Nephron progenitor cell (in vitro differentiated cells): ENCODE data around the gene BAHCC1.

Experiments used
- DNase-seq: peaks from one replicate; pipeline ENCODE4 v3.0.0; 2021
- H3K27ac Mint-ChIP-seq: 2 replicates; pipeline ENCODE4 v1.8.0; 2021; ENCODE audit warnings: mild to moderate bottlenecking, moderate library complexity, mixed read lengths
- H3K27me3 Mint-ChIP-seq: 2 replicates; pipeline ENCODE4 v1.8.0; 2021; ENCODE audit warnings: mild to moderate bottlenecking, low read depth, mixed read lengths; ENCODE audit not compliant: poor library complexity
- H3K36me3 Mint-ChIP-seq: 2 replicates; pipeline ENCODE4 v1.8.0; 2021; ENCODE audit warnings: low read depth, mixed read lengths
- H3K4me1 Mint-ChIP-seq: 2 replicates; pipeline ENCODE4 v1.8.0; 2021; ENCODE audit warnings: mixed read lengths
- H3K4me3 Mint-ChIP-seq: 2 replicates; pipeline ENCODE4 v1.8.0; 2021; ENCODE audit warnings: mild to moderate bottlenecking, moderate library complexity, mixed read lengths
- H3K9me3 Mint-ChIP-seq: 2 replicates; pipeline ENCODE4 v1.8.0; 2021; ENCODE audit warnings: mild to moderate bottlenecking, moderate library complexity, mixed read lengths
- TF ChIP-seq, protein P1 (sequence below): fragments of 200-600 bp; sonication (generic); IDR thresholded peaks from 2 replicates; pipeline ENCODE4 v1.5.0; 2021; ENCODE audit warnings: antibody characterized with exemption

The BAHCC1 gene

GRCh38 chr17:81444610-81445339, 49.5 kb downstream of the BAHCC1 start:
- Mint-ChIP-seq H3K36me3 (peaks cover 4% of the 10 kb centered on the region), H3K27ac (no peak overlapping the region), H3K4me3 (no peak overlapping the region), H3K27me3 (no peaks in the 10 kb centered on the region), H3K9me3 (no peaks in the 10 kb centered on the region), H3K4me1 (peaks cover 9% of the 10 kb centered on the region)
- no peak for DNase-seq
- TF ChIP-seq, protein P1, sequence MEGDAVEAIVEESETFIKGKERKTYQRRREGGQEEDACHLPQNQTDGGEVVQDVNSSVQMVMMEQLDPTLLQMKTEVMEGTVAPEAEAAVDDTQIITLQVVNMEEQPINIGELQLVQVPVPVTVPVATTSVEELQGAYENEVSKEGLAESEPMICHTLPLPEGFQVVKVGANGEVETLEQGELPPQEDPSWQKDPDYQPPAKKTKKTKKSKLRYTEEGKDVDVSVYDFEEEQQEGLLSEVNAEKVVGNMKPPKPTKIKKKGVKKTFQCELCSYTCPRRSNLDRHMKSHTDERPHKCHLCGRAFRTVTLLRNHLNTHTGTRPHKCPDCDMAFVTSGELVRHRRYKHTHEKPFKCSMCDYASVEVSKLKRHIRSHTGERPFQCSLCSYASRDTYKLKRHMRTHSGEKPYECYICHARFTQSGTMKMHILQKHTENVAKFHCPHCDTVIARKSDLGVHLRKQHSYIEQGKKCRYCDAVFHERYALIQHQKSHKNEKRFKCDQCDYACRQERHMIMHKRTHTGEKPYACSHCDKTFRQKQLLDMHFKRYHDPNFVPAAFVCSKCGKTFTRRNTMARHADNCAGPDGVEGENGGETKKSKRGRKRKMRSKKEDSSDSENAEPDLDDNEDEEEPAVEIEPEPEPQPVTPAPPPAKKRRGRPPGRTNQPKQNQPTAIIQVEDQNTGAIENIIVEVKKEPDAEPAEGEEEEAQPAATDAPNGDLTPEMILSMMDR: no peak

DNA sequence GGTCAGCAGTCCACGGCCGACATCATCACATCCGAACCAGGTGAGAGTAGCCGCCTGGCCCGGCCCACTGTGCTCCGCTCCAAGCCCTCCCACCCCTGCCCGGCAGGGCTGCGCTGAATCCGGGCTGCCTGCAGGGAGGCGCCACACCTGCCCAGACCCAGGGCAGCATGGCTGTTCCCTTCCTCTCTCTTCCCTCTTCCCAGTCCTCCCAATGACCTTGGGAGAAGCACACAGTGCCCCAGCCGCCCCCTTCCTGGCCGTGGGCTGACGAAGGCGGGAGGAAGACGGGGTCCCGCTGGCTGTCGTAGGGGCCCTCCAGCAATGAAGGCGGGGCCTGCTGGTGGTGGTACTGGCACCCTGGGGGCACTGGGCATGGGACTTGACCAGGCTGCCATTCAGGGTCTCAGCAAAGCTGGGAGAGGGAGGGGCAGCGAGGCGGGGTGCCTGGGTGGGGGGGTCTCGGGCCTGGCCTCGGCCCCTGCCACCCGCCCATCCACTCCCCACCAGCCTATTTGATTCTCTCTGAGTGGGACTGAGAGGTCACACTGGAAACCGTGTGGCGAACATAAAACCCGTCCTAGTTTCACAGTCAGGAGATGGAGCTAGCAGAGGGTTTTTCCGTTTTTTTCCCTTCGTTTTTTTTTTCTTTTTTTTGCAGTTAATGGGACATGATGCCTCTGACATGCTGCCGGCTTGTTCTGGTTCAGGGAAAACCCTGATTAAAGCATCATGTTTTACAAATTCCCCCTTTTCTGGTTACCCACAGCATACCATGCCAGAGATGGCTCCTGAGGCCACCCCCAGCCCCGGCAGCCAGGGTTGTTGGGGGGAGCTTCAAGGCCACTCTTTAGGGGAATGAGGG, 50.6 kb downstream of the BAHCC1 start:
- TF ChIP-seq, protein P1: no peak
- no peak overlapping the region for H3K4me3 Mint-ChIP-seq
- no peak for DNase-seq
- no peaks in the 10 kb centered on the region for H3K27me3 Mint-ChIP-seq
- peaks cover 2% of the 10 kb centered on the region for H3K4me1 Mint-ChIP-seq
- peaks cover 4% of the 10 kb centered on the region for H3K36me3 Mint-ChIP-seq
- H3K27ac Mint-ChIP-seq: no peak overlapping the region
- H3K9me3 Mint-ChIP-seq: no peaks in the 10 kb centered on the region

DNA sequence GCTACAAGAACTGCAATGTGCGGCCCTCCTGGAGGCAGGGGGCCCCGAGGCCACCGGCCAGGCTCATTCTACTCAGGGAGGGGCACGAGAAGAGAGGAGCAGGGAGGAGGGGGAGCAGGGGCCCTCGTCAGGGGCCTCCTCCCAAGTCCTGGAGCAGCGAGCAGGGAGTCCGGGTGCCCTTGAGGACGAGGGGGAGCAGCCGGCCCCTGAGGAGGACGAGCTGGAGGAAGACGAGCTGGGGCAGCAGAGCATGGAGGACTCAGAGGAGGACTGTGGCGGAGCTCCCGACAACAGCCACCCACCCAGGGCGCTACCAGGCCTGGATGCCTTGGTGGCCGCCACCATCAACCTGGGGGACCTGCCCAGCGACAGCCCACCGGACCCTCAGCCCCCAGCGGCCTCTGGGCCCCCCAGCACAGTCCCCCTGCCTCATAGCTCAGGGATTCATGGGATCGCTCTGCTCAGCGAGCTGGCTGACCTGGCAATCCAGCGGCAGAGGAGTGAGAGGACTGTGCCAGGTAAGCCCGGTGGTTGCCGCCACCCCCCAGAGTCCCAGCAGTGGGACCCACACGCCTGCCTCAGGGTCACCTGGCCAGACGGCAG, 52.2 kb downstream of the BAHCC1 start:
- Mint-ChIP-seq H3K27me3 (no peaks in the 10 kb centered on the region), H3K9me3 (no peaks in the 10 kb centered on the region), H3K4me3 (no peak overlapping the region), H3K27ac (no peak overlapping the region), H3K4me1 (no peaks in the 10 kb centered on the region), H3K36me3 (peaks cover 4% of the 10 kb centered on the region)
- TF ChIP-seq, protein P1: no peak
- no peak for DNase-seq

GRCh38 chr17:81448442-81448841, 53.2 kb downstream of the BAHCC1 start:
- Mint-ChIP-seq H3K4me3 (no peak overlapping the region), H3K9me3 (no peaks in the 10 kb centered on the region), H3K4me1 (peaks cover 5% of the 10 kb centered on the region), H3K27me3 (no peaks in the 10 kb centered on the region), H3K36me3 (peaks cover 9% of the 10 kb centered on the region), H3K27ac (no peak overlapping the region)
- TF ChIP-seq, protein P1: no peak
- DNase-seq: no peak

DNA sequence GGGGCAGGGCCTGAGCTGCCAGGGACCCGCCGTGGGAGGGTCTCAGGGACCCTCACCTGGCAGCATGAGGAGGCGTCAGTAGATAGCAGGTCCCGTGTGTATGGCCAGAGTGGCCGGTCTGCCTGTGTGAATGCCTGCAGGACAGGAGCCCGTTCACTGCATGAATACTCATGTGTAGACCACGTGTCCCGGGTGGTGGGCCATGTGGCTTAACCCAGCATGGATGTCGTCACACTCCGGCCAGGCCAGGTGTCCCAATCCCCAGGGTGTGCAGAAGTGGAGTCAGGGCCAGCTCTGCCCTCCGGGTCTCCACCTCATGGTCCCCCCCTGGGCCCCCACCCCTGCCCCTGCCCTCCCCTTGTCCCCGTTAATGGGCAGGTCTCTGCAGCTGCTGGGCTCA, 53.7 kb downstream of the BAHCC1 start:
- Mint-ChIP-seq H3K36me3 (peaks cover 10% of the 10 kb centered on the region), H3K4me1 (peaks cover 5% of the 10 kb centered on the region), H3K4me3 (no peak overlapping the region), H3K9me3 (no peaks in the 10 kb centered on the region), H3K27me3 (no peaks in the 10 kb centered on the region), H3K27ac (no peak overlapping the region)
- DNase-seq: no peak
- TF ChIP-seq, protein P1: no peak
